GM18502 (cell line): Measurements from ENCODE around the gene SYTL4.

Source experiments
- ATAC-seq: cut with Tn5 transposase; IDR thresholded peaks from one replicate; pipeline ENCODE4 v1.9.1; 2021; ENCODE audit warnings: mild to moderate bottlenecking; ENCODE audit not compliant: unreplicated experiment, poor library complexity

SYTL4 gene

DNA sequence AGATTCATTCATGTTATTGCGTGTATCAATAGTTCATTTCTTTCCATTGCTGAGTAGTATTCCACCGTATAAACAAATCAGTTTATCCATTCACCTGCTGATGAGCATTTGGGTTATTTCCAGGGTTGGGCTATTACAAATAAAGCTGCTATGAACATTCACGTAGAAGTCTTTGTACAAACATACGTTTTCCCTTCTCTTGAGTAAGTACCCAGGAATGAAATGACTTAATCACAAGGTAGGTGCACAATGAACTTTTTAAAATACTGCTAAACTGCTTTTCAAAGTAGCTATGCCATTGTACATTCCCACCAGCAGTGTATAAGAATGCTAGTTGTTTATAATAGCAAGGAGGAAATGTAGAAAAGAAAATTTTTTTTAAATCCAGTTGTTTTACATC lies 35.9 kb downstream of the SYTL4 start:
- ATAC-seq, result no peak

DNA sequence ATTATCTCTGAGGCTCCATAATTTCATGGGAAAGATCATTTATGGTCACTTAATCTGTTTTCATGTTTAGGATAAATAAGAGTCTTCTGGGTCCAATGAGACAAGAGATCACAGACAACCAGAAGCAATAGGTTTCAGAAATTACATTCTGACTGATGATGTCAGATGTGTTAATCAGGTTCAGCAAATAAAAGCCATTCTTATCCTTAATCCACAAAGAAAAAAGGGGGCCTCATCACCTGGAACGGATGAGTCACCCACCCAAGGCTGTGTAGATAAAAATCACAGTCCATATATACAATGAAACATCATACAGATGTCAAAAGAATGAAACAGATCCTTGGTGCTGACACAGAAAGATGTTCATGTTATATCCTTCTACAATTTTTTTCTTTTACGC lies 36.6 kb downstream of the SYTL4 start:
- ATAC-seq, result no peak

DNA sequence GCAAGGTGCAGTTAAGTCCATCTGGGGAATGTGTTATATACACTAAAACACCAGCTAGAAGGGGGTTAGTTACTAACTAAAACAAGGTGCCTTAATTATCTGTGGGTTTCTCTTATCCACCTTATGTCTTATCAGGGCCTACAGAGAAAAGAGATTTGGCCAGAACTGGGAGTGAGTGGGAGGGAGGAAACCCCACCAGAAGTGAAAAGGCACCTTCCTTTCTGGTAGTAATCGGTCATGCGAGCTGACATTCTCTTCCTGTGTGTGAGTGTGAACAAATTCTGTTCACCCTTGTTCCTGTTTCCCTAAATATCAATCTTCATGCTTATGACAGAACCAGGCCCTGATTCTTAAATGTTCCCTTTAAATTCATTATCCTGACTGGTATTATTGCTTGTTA lies 44.4 kb downstream of the SYTL4 start:
- peak; percentile 82 for ATAC-seq

DNA sequence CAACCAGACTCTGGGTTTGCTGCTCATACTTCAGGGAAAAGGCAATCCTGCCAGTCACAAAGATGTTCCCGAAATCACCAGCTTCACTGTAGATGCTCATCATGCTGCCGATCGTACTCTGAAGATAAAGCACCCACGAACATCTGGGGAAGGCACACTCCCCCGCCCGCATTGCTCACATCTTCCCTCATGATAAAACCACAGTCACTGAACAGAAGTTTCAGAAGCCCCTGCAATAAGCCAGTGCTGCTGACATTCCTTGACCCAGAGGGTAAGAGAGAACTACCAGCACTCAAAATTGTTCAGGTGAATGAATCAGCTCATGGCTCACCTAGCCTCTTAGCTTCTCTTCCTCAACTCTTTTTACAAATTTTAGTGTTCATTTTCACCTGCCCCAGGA lies 44.8 kb downstream of the SYTL4 start:
- ATAC-seq, result peak; percentile 58

DNA sequence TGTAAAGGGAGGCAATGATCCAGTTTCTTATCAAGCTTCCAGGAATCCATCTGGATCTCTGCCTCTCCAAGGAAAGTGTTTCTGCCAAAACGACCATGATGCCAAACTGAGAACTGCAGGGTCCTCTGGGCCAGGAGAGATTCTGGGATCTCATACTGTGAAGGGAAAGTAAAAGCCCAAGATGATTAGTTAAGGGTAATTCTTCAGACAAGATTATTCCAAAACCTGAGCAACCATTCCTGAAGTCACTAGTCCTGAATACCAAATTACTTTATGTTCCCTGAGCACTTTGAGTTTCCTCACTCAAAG lies 46.0 kb downstream of the SYTL4 start:
- no peak for ATAC-seq

DNA sequence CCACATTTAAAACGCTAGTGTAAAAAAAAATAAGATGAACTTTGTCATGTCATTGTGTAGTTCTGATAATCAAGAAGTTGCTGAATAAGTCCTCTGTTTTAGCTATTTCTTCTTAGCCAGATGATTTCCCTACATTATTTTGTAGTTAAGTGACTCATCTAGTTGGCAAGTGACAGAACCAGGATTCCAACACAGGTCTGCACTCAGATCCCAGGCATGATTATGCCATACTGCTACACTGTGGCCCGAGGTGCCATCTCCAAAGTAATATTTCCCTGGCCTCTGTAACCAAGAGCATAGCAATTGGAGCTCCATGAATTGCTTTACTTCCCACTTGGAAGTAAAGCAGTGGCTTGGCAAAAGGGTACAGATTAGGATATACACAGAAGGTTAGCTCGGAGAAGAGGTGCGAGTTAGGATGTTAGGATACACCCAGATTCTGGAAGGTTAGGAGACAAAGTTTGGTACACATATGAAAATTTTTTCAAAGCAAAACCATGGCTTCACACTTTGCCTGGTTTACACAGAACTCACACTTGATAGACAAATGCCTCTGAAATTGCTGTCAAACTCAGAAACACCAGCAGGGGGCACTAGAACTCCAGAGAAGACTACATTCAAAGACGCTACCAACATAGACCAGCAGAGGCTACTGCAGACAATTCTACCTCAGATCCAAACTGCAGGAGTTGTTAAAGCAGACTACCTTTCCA lies 46.5 kb downstream of the SYTL4 start:
- ATAC-seq, result peak; percentile 77

DNA sequence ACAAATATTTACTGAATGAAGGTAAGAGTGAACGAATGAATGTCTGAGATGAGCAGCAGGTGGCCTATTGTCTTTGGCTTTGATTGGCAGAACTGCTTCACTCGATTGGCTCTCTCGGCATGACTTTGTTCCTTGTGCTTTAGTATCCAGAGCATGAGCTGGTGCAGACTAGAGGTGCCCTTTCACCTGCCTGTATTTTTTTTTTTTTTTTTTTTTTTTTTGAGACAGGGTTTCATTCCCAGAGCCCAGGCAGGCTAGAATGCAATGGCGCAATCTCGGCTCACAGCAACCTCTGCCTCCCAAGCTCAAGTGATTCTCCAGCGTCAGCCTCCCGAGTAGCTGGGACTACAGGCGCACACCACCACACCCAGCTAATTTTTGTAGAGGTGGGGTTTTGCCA lies 49.0 kb downstream of the SYTL4 start:
- ATAC-seq, result no peak

DNA sequence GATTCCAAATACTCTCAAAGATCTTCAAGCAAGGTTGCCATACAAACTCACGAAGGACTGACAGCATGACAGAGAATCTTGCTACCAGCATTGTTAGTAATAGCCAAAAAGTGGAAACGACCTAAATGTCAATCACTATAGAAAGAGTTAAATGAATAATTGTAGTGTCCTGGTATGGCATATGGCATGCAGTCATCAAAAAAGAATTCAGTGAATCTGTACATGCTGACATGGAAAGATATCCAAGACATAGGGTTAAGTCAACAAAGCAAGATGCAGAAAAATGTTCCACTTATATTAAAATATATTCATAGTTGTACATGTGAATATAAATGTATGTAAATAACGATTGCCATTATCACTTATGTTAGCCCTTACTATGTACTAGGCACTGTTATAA lies 50.3 kb downstream of the SYTL4 start:
- ATAC-seq, result no peak

DNA sequence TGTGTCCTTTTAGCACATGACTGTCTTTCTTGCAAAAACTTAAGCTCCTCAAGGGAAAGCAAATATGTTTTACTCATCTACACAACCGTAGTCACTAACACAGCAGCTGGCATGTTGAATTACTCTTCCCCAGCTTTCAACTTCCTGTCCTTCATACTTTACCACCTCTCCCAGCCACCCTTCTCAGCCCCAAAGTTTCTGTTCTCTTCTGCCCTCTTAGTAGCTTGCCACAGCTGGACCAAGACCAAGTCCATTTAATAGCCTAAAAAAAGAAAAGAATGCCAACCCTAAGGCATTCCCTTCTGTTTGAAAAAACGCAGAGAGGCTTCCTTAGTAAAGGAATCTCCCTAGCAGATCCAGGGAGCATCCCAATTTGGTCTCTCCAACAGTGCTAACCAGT lies 51.2 kb downstream of the SYTL4 start:
- no peak for ATAC-seq

DNA sequence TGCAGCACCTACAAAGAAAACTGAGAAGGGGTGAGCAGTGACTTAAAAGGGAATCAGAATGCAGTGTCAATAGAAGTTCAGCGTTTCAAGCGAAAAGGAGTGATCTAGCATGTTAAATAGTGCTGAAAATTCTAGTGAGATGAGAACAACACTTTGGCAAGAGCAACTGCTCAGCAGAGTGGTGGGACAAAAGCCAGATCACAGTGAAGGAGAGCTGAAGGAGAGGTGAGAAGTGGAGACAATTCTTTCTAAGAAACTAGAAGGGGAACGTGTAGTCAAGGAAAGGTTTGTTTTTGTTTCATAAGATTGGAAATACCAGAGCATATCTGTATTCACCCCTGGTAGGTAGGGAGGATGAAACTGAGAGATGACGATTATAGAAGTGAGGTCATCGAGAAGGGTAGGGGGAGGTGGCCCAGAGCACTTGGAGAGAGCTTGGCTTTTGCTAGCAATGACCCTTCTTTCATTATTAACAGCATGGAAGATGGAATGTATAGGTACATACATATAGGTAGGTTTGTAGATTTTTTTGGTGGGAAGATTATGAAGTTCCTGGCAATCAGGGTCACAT lies 54.2 kb downstream of the SYTL4 start:
- no peak for ATAC-seq

DNA sequence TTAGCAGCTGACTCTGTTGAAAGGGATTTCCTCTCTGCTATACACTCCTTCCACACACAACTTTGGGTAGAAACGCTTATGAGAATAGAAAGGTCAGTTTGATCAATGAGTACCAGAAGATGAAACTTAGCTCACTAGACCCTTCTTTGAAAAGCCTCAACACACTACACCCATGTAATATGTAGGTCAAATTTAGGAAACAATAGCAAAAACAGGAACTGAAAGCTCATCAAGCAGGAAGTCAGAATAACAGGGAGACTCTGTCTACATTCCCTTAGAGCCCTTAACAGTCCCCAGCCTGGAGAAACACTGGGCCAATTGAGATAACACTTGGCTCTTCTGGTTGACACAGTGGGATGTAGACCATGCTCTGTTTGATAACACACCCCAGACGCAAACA lies 57.2 kb downstream of the SYTL4 start:
- peak; percentile 55 for ATAC-seq

DNA sequence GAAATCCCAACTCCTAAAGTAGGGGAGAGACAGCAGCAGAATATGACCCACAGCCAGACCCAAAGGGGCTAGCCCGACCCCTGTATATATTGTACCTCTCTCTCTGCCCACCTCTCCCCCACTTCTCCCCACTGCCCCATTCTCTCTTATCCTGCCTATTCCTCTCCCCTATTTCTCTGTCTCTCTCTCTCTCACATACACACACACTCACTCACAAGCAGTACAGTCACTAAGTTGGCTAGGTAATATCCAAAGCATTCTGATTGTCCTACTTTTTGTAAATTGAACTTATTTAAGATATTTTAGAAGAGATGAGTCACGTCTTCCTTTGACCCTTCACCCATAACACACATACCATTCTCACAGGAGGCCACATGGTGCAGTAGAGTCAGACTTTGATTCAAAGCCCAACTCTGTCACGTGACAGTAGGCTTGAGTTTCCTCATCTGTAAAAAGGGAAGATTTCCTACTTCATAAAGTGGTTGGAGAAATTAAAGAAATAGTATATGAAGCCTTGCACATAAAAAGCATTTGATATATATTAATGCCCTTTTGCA lies 58.4 kb downstream of the SYTL4 start:
- ATAC-seq, result no peak

DNA sequence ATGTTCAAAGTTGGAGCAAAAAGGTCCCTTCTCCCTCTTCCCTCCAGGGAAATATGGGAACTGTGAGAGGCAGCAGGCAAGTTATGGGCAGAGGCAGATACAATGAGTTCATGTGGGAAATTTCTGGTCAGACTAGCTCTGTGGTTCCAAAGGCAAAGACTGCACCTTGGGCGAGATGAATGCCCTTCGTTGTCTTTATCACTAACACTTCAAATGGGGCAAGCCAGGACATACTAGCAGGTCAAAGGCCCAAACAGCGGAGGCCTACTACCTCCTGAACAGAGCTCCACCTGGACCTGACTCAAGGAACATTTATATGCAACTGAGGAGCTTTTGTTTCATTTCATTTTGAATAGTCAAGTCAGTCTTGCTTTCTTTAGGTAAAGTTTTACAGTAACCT lies 59.0 kb downstream of the SYTL4 start:
- ATAC-seq, result no peak

DNA sequence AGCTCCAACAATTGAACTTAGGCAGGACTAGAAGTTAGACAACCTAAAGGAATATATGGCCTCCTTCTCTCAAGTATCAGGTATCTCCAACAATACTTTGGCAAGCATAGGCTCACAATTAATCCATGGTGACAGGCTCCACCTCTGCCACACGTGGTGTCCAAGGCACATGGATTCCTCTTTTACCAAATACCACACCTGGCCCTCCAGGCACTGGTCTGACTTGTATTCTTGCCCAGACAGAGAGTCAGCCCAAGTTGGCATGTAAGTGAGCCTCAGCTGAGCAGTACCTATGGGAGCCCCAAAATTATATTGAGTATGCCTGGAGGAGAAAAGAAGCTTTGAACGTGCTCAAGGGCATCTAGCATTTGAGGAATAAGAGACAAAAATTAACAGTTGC lies 68.3 kb downstream of the SYTL4 start:
- ATAC-seq, result no peak

DNA sequence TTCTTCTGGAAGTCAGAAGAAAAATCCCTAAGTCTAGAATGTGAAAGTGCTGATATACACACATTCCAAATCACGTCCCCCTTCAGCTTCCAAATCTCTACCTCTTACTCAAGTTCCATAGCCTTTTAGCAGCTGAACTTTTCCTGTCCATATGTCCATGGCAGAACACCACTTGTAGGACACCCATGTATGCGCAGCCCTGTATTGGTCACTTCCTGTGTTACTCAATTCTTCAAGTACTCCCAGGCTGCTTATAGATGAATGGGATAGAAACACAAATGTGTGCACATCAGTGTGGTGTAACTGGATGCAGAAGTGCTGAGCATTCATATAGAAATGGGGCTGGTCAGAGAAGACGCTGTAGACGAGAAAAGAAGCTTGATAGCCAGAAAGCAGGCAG lies 69.1 kb downstream of the SYTL4 start:
- ATAC-seq, result no peak

DNA sequence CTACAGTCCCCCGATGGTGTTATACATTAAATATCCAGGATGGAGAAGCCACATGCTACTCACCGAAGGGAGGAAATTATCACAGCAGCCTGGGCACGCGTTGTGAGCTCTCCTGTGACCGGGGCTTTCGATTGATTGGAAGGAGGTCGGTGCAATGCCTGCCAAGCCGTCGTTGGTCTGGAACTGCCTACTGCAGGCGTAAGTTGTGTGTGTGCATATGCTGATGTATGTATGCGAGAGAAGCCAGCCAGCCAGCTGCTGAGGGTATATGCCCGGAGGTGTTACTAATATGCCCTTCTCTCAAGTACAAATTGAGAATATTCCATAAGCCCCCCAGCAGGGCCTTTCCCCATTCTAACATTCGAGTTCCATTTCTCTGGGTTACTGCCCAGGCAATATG lies 69.8 kb downstream of the SYTL4 start:
- ATAC-seq, result no peak

DNA sequence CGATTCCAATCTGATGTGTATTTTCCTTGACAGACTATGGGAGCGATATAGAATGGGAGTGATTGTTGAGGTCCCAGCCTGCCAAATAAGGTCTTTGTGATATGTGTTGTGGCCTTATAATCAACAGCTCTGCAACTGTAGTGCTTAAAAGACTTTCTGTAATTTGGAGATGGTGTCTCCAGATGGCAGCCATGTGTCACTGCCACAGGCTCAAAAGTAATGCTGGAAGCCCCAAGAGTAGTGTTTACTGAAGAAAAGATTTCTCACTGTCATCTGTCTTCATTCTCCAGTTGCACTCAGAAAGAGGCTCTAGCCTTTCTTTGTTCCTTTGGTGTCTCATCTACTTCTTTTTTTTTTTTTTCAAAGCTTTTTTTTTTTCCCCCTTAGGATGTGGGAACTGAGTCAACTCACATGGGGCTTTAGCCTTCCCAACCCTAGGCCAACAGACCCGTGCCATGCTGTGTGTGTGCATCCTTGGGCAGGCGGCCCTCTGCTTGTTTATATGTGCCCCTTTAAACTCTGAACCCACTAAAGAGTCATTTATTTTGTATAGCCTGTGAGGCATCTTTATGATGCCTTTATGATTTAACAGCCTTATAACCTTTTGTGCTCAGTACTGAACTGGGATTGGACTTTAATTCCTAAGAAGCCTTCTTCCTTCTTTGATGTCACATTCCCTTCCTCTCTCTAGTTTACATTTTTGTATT lies 72.3 kb downstream of the SYTL4 start:
- no peak for ATAC-seq

DNA sequence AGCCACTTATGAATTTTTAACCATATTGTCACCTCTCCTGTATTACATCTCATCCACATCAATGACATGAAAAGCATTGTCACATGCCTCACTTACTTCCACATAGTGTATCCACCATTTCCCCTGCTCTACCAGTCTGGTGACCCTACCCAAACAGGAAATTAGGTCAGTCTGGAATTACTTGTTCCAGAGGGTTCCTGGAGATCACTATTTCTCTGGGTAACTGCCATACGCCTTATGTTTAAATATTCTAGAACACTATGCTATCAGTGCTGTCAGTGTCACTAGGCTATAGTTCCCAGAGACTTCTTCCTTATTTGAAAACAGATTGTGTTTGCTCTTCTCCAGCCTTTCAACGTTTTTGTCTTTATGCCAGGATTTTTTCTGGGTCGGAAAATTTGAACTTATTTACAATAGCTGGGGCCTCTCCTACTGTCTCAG lies 73.0 kb downstream of the SYTL4 start:
- ATAC-seq, result no peak

DNA sequence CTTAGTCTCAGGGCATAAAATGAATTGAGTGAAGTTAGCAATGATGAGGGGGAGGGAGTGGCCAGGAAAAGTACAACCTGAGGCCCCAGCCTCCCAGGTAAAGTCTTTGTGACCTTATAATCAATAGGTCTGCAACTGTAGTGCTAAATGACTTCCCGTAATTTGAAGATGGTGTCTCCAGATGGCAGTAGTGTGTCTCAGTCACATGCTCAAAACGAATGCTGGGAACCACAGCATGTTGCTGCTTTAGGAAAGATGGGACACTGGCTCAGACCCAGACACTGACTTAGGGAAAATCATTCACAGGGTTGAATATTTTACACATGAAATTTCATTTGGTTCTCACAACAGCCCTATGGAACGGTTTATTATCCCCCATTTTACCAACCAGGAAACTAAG lies 77.7 kb downstream of the SYTL4 start:
- ATAC-seq, result no peak

DNA sequence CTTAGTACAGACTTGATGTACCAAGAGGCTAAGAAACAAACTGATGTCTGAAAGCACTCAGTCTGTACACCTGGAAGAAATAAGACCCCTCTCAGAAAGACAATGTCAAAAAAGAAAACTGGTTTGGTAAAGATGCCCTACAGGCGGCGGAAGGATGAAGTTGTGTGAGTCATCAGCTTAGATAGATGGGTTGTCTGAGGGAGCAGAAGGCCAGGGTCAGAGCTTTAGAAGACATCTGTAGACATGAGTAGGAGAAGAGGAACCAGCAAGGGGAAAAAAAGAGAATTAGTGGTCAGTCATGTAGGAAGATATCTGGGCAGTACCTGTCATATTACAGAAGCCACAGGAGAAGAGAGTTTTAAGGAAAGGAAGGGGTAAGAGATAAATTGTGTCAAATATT lies 79.7 kb downstream of the SYTL4 start:
- ATAC-seq, result no peak

DNA sequence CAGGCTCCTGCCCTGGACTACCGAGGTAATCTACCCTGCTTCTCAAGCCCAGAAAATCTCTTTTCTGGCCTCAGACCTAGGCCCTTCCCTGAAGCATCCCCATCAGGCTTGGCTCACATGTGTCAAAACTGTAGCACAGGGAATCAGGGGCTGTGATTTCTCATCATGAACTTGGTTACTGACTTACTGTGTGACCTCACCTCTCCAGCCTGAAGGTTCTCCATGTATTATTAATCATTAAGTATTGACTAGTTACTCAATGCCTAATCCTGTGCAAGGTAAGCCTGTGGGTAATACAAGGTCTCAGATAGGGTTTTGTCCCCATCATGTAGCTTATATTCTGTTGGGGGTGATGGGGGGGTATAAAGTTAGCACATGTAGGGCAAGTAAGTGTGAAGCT lies 81.1 kb downstream of the SYTL4 start:
- no peak for ATAC-seq
